Measurements from ENCODE around the gene TRAF4.
"Not testable (repeated sequence)": the region's sequence is repeated elsewhere in the genome, so short reads cannot be mapped to it uniquely, and the experiment has no call there.

Gene TRAF4

GRCh38 chr17:28734712-28735241 is 9.0 kb upstream of the TRAF4 start:
- no peak for DNase-seq

GRCh38 chr17:28735242-28735722 is 8.5 kb upstream of the TRAF4 start:
- no peak for DNase-seq

- DNase-seq: not testable (repeated sequence)
Observed at GRCh38 chr17:28735913-28736769, 7.7 kb upstream of the TRAF4 start.

- DNase-seq: no peak
Observed at GRCh38 chr17:28737316-28737715, 6.5 kb upstream of the TRAF4 start.

- peak; percentile 42 to 79 for DNase-seq
Observed at GRCh38 chr17:28737770-28738679, 5.8 kb upstream of the TRAF4 start.

GRCh38 chr17:28738680-28739384 is 5.0 kb upstream of the TRAF4 start:
- DNase-seq: no peak

- DNase-seq: no peak
Observed at GRCh38 chr17:28740406-28741357, 3.1 kb upstream of the TRAF4 start.

GRCh38 chr17:28741358-28742349 is 2.2 kb upstream of the TRAF4 start:
- no peak for DNase-seq

GRCh38 chr17:28744104-28744971 is 527 bp downstream of the TRAF4 start:
- peak in 1 of 2 experiments; percentile 73 for DNase-seq

- DNase-seq: peak; percentile 88 to 96
Observed at GRCh38 chr17:28744972-28745785, 1.4 kb downstream of the TRAF4 start.

- DNase-seq: no peak
Observed at GRCh38 chr17:28745786-28746411, 2.1 kb downstream of the TRAF4 start.

GRCh38 chr17:28746611-28747050 is 2.8 kb downstream of the TRAF4 start:
- peak in 1 of 2 experiments; percentile 60 for DNase-seq

- DNase-seq: peak in 1 of 2 experiments; percentile 60
Observed at GRCh38 chr17:28747051-28747691, 3.4 kb downstream of the TRAF4 start.

- no peak for DNase-seq
Observed at GRCh38 chr17:28747801-28748750, 4.3 kb downstream of the TRAF4 start.

GRCh38 chr17:28748852-28749515 is 5.2 kb downstream of the TRAF4 start:
- DNase-seq: no peak
